ENCODE data around the gene EIF3F. TPM values are rescaled to one million over a fixed set of nuclear protein-coding genes. Genes with fewer than 3 reads are reported as not detected.

Gene EIF3F
- total RNA-seq, 1 experiment from 2014 or later, result 191 TPM

DNA sequence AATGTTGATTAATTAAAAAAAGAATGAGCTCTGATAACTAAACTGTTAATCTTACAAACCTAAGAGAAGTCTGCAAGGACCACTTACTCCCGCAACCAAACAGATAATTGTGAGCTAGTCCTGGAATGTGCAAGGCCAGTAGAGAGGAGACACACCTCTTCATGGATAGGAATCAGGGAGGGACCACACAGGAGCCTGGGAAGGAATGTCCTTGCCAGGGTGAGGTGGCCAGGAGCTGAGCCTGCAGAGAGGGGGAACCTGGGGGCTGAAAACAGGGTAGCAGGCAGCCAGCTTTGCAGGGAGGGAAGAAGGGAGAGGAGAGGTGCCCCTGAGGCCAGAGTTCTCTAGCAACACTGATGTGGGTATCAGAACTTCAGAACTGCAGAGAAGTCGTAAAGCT is 12.5 kb upstream of the EIF3F start:
- ChIA-PET CTCF (interaction anchor here (0.6 to 2.5 kb wide), 3 partner anchors 12 to 75 kb away, joined by 3 to 11 read pairs (median 7); partner anchors contain the start of gene EIF3F), POLR2A (ENCODE audit: unreplicated experiment) (interaction anchor here (0.6 to 0.9 kb wide), 4 partner anchors 45 to 71 kb away, joined by 3 to 6 read pairs (median 4); no protein-coding TSS in a partner anchor)
- H3K27me3 ChIP-seq (ENCODE audit: insufficient read depth, low read depth), result no peaks in the 10 kb centered on the region
- H3K27ac ChIP-seq, result no peak overlapping the region
- no peaks in the 10 kb centered on the region for H3K79me2 ChIP-seq (ENCODE audit: low read depth)
- peak in 1 of 2 experiments; percentile 34 for DNase-seq
- H3K9me2 ChIP-seq (ENCODE audit: insufficient read depth), result no peaks in the 10 kb centered on the region
- TF ChIP-seq, protein P1, sequence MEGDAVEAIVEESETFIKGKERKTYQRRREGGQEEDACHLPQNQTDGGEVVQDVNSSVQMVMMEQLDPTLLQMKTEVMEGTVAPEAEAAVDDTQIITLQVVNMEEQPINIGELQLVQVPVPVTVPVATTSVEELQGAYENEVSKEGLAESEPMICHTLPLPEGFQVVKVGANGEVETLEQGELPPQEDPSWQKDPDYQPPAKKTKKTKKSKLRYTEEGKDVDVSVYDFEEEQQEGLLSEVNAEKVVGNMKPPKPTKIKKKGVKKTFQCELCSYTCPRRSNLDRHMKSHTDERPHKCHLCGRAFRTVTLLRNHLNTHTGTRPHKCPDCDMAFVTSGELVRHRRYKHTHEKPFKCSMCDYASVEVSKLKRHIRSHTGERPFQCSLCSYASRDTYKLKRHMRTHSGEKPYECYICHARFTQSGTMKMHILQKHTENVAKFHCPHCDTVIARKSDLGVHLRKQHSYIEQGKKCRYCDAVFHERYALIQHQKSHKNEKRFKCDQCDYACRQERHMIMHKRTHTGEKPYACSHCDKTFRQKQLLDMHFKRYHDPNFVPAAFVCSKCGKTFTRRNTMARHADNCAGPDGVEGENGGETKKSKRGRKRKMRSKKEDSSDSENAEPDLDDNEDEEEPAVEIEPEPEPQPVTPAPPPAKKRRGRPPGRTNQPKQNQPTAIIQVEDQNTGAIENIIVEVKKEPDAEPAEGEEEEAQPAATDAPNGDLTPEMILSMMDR (conservative IDR thresholded peaks at IDR 0.05), result no peak
- H3K36me3 ChIP-seq (ENCODE audit: low read depth), result no peaks in the 10 kb centered on the region
- H4K20me1 ChIP-seq (ENCODE audit: insufficient read depth), result no peaks in the 10 kb centered on the region
- H3K4me1 ChIP-seq (replicated peaks; ENCODE audit: insufficient read depth), result peaks cover 39% of the 10 kb centered on the region
- H2AFZ ChIP-seq, result no peak overlapping the region
- peaks cover 19% of the 10 kb centered on the region for H3F3A ChIP-seq (ENCODE audit: insufficient read depth, low read depth)
- intact Hi-C loops (cut with micrococcal nuclease; ENCODE audit: unreplicated experiment), result no loop called here
- H3K4me3 ChIP-seq, result no peak overlapping the region
- no TSS peak for BruUV-seq (replicated peaks)
- H3K9me3 ChIP-seq (ENCODE audit: insufficient read depth, low read depth), result no peaks in the 10 kb centered on the region
- no peak overlapping the region for H3K4me2 ChIP-seq

DNA sequence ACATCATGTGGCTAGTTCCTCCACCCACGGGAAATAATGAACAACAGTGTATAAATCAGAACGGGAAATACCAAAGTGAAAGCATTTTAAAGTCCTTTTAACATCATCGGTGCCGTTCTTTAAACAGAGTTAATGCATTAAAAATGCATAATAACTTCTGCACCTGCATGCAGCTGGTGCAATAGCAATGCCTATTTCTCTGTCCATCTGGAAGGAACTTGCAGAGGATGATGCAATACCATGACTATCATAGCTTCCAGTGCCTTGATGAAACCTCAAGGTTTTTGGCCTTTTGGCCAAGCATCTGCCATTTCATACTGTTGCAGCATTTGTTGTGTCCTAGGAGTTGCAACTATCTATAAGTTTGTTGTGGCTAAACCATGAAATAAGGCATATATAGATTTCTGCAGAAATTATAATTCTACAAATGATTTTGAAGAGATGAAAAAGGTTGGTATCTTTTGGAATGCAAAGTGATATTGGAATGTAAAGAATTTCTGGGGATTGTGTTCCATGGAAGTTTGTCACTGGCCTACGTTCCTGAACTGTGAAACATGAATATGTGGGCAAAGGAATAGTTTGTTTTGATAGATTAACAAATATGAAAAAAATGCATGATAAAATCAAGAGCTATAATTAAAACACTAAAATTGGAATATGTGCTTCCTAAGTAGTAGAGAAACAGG is 9.8 kb upstream of the EIF3F start:
- CTCF ChIA-PET, result interaction anchor here (0.7 to 2.7 kb wide), 3 partner anchors 10 to 96 kb away, joined by 5 to 11 read pairs (median 9); partner anchors contain the start of gene EIF3F
- no TSS peak for BruUV-seq (replicated peaks)
- Histone ChIP-seq H3K36me3 (ENCODE audit: low read depth) (no peaks in the 10 kb centered on the region), H3K79me2 (ENCODE audit: low read depth) (no peaks in the 10 kb centered on the region), H3F3A (ENCODE audit: insufficient read depth, low read depth) (peaks cover 19% of the 10 kb centered on the region), H3K4me3 (peak overlapping the region; percentile 35; the same call in 1 of the 2 replicates), H3K9me3 (ENCODE audit: insufficient read depth, low read depth) (no peaks in the 10 kb centered on the region), H3K27ac (peak overlapping the region; percentile 91), H3K27me3 (ENCODE audit: insufficient read depth, low read depth) (no peaks in the 10 kb centered on the region), H3K4me2 (peak overlapping the region; percentile 72), H3K9me2 (ENCODE audit: insufficient read depth) (no peaks in the 10 kb centered on the region), H3K4me1 (replicated peaks; ENCODE audit: insufficient read depth) (peaks cover 39% of the 10 kb centered on the region), H4K20me1 (ENCODE audit: insufficient read depth) (no peaks in the 10 kb centered on the region), H2AFZ (0 out of 2 replicates have a peak overlapping the region, but pooled peaks have one; percentile 31)
- POLR2A ChIA-PET (ENCODE audit: unreplicated experiment), result interaction anchor here (0.5 to 0.7 kb wide), 5 partner anchors 51 to 373 kb away, joined by 3 to 6 read pairs (median 5); no protein-coding TSS in a partner anchor
- intact Hi-C loops (cut with micrococcal nuclease; ENCODE audit: unreplicated experiment), result loop anchor here (1.0 to 2.0 kb wide), 2 partner anchors 41 to 71 kb away; no protein-coding TSS in a partner anchor
- TF ChIP-seq, protein P1 (conservative IDR thresholded peaks at IDR 0.05), result no peak
- no peak for TF ChIP-seq EZH2 (IDR thresholded peaks at IDR 0.05; ENCODE audit: low read depth)
- peak; percentile 26 to 88 for DNase-seq

DNA sequence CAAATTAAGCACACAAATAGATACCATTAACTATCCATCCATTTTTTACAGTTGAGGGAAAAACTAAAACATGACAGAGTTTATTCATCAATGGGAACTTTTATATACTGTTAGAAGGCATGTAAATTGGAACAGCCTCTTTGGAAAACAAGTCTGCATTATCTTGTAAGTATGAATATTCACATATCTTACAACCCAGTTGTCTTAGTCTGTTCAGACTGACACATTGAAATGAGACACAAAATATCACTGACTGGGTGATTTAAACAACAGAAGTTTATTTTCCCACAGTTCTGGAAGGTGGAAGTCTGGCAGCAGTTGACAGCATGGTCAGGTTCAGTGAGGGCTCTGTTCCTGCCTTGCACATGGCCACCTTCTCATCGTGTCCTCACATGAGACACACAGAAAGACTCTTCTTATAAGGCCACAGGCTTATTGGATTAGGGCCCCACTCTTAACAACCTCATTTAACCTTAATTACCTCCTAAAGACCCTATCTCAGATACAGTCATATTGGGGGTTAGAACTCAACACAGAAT is 5.4 kb upstream of the EIF3F start:
- peaks cover 13% of the 10 kb centered on the region for H3F3A ChIP-seq (ENCODE audit: insufficient read depth, low read depth)
- H3K9me3 ChIP-seq (ENCODE audit: insufficient read depth, low read depth), result no peaks in the 10 kb centered on the region
- POLR2A ChIA-PET (ENCODE audit: unreplicated experiment), result no interaction called here
- BruUV-seq (replicated peaks), result no TSS peak
- no peak overlapping the region for H3K4me3 ChIP-seq
- H3K27me3 ChIP-seq (ENCODE audit: insufficient read depth, low read depth), result no peaks in the 10 kb centered on the region
- H4K20me1 ChIP-seq (ENCODE audit: insufficient read depth), result no peaks in the 10 kb centered on the region
- no peaks in the 10 kb centered on the region for H3K79me2 ChIP-seq (ENCODE audit: low read depth)
- CTCF ChIA-PET, result no interaction called here
- DNase-seq, result no peak
- H3K4me1 ChIP-seq (replicated peaks; ENCODE audit: insufficient read depth), result peaks cover 29% of the 10 kb centered on the region
- intact Hi-C loops (cut with micrococcal nuclease; ENCODE audit: unreplicated experiment), result no loop called here
- no peak overlapping the region for H3K27ac ChIP-seq
- no peak overlapping the region for H3K4me2 ChIP-seq
- TF ChIP-seq EZH2 (IDR thresholded peaks at IDR 0.05; ENCODE audit: low read depth), result no peak
- TF ChIP-seq, protein P1 (conservative IDR thresholded peaks at IDR 0.05), result no peak
- no peaks in the 10 kb centered on the region for H3K9me2 ChIP-seq (ENCODE audit: insufficient read depth)
- H3K36me3 ChIP-seq (ENCODE audit: low read depth), result no peaks in the 10 kb centered on the region
- H2AFZ ChIP-seq, result no peak overlapping the region

All from PC-9 (cell line).